Skeletal muscle tissue (tissue), 4 donors: ENCODE measurements around the gene PIGQ. TPM values are rescaled to one million over a fixed set of nuclear protein-coding genes. Genes with fewer than 3 reads are reported as not detected.

Source experiments
- H3K27ac ChIP-seq: one replicate; pipeline ENCODE4 v1.7.0; 2013; ENCODE audit warnings: mild to moderate bottlenecking, low read depth, low read length, inconsistent platforms
- H3K27me3 ChIP-seq, 3 donors: one replicate each; pipeline ENCODE4 v1.7.0; 2013; ENCODE audit warnings: low read length in 3 of 3; ENCODE audit not compliant: control insufficient read depth in 3 of 3, insufficient read depth in 3 of 3
- H3K36me3 ChIP-seq, 3 donors: one replicate each; pipeline ENCODE4 v1.7.0; 2013; ENCODE audit warnings: low read length in 3 of 3; ENCODE audit not compliant: control insufficient read depth in 3 of 3, insufficient read depth in 3 of 3
- H3K4me1 ChIP-seq, 3 donors: one replicate each; pipeline ENCODE4 v1.7.0; 2013; ENCODE audit warnings: low read length in 3 of 3, mild to moderate bottlenecking in 3 of 3; ENCODE audit not compliant: control insufficient read depth in 3 of 3, insufficient read depth in 3 of 3
- H3K4me3 ChIP-seq, 3 donors: one replicate each; pipeline ENCODE4 v1.7.0; 2013; ENCODE audit warnings: low read length in 3 of 3
- H3K9ac ChIP-seq, 3 donors: one replicate each; pipeline ENCODE4 v1.7.0; 2013; ENCODE audit warnings: low read length in 3 of 3, mild to moderate bottlenecking in 3 of 3, moderate library complexity in 2 of 3, low read depth in 1 of 3
- H3K9me3 ChIP-seq, 3 donors: one replicate each; pipeline ENCODE4 v1.7.0; 2013; ENCODE audit warnings: low read length in 3 of 3; ENCODE audit not compliant: control insufficient read depth in 3 of 3
- total RNA-seq: library from RNA; depleted of rRNA; stranded (reverse); fragments of >200 nt; gene quantifications from one replicate; pipeline ENCODE4 v1.2.3, GENCODE V29; 2014
- donor health status: Osteomylitis.

The PIGQ gene
- total RNA-seq, 1 donor from 2014 or later, result 11.0 TPM

DNA sequence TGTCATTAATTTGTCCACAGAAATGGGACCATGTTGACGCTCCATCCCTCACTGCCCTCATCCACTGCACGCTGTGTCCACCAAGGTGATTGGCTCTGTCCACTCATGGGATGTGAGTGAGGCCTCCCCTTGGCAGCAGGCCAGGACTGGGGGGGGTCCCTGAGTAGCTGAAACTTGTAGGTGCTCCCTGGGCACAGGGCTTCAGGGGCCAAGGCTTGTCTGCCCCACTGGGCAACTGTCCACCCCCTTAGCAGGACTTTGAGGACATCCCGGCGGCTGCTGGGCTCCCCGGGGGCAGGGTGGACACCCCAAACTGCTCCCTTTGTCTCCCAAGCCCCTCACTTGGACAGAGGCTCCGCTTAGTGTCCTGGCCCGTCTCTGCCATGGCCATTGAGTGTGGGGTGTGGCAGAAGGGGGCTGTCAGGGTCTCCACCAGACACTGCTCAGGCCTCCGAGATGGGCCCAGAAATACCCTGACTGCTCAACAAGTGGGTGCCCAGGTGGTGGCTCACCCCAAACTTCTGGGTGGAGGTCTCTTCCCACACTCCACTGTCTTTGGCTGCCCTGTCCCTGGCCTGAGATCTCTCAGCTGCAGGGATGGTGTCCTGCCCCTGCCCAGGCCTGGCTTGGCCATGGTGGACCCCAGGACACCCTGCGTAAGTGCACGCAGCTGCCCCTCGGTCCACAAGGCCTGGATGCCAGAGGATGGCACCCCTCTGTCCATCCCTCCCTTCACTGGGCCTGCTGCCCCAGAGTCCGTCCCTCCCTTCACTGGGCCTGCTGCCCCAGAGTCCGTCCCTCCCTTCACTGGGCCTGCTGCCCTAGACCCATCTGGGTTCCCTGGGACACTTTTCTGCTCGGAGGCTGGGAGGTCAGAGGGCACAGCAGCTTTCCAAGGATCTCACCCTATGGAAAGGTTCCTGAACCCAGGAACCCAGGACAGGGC lies 17.1 kb downstream of the PIGQ start:
- H3K36me3 ChIP-seq, result peaks cover 0 to 4% (median 0%) of the 10 kb centered on the region in 3 donors
- peak overlapping the region; percentile 94 for H3K27ac ChIP-seq
- H3K4me1 ChIP-seq, result peaks cover 44 to 67% (median 57%) of the 10 kb centered on the region in 3 donors
- H3K9me3 ChIP-seq, result no peaks in the 10 kb centered on the region
- peak overlapping the region; percentile 62 to 98 (median 64) for H3K9ac ChIP-seq
- peak overlapping the region in 2 of 3 donors; percentile 45 to 51 for H3K4me3 ChIP-seq
- peaks cover 0 to 5% (median 0%) of the 10 kb centered on the region in 3 donors for H3K27me3 ChIP-seq

DNA sequence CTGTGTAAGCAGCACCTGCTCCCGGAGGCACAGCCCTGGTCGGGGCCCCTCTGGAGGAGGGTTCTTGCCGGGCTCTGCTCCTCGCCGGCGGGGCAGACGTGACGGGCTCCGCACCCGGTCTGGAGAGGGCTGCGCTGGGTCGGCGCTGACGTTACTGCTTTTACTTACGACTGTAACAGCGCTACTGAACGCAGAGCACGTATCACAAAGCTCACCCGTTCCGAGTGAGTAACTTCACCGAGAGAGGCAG lies 18.8 kb downstream of the PIGQ start:
- Histone ChIP-seq H3K27me3 (peaks cover 0 to 5% (median 0%) of the 10 kb centered on the region in 3 donors), H3K27ac (peak overlapping the region; percentile 94), H3K36me3 (peaks cover 0 to 2% (median 0%) of the 10 kb centered on the region in 3 donors), H3K4me1 (peaks cover 61 to 71% (median 62%) of the 10 kb centered on the region in 3 donors), H3K9me3 (no peaks in the 10 kb centered on the region), H3K4me3 (peak overlapping the region; percentile 90 to 96 (median 96)), H3K9ac (peak overlapping the region; percentile 94 to 98 (median 96))

DNA sequence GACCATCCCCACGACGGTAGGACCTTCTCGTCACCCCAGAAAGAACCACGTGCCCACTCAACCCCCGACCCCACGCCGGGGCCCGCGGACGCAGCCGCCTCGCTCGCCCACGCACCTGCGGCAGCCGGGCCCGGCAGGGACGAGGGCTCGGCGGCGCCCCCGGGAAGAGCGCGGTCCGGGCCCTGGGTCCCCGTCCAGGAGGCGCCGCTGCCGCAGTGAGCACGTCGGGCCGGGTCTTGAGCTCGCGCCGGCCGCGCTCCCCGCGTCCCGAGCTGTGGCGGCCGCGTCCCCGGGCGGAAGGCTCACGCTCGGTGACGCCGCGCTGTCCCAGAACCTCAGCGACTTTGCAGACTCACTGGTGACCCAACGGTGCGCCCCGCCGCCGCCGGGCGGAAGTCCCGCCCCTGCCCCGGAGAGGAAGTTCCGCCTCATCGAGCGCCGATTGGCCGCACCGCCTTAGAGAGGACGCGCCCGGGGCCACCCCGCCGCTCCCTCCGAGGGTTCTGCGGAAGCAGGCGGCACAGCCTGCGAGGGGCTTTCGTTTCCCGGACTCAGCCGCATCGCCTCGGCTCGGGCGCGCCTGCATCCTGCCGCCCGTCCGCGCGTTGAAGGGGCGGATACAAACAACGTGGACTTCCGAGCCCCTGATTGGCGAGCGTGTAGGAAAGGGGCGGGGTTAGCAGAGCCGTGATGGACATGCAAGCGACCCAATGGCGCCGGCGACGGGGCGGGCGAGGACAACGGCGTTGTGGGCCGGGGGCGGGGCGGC lies 19.3 kb downstream of the PIGQ start:
- Histone ChIP-seq H3K4me3 (peak overlapping the region; percentile 90 to 96 (median 96)), H3K36me3 (peaks cover 0 to 2% (median 0%) of the 10 kb centered on the region in 3 donors), H3K27ac (peak overlapping the region; percentile 94), H3K27me3 (peaks cover 0 to 5% (median 0%) of the 10 kb centered on the region in 3 donors), H3K9ac (peak overlapping the region; percentile 94 to 98 (median 96)), H3K4me1 (peaks cover 66 to 75% (median 67%) of the 10 kb centered on the region in 3 donors), H3K9me3 (no peaks in the 10 kb centered on the region)

DNA sequence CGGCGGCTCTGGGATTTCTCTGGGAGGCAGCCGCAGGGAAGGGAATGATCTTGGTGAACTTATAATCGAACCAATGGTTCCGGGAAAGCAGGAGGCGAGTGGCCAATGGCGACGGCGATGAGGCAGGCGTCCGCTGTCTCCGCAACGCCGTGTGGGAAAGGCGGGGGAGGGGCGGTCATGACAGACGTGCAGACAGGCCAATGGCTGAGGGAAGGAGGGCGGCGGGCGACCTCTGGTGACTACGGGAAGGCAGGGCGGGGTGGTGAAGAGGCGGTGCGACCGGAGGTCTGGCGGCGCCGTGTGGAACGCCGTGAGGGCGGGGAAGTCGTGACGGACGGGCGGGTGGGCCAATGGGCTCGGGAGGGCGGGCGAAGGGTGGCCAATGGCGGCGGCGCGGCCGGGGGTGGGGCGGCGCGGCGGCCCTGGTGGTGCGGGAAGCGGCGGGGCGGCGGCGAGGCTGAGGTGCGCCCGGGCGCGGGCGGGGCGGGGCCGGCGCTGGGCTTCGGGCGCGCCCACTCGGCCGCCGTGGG lies 20.0 kb downstream of the PIGQ start, which contains the start of gene RAB40C:
Gene RAB40C (plus strand): TSS at position 409 of the 530 bp plus-strand sequence. CDS start 226 bp downstream, outside the sequence.
- Histone ChIP-seq H3K27me3 (peaks cover 0 to 5% (median 0%) of the 10 kb centered on the region in 3 donors), H3K27ac (peak within 1 kb of the TSS; percentile 94), H3K4me1 (peaks cover 71 to 82% (median 73%) of the 10 kb centered on the region in 3 donors), H3K4me3 (peak within 1 kb of the TSS; percentile 90 to 96 (median 96)), H3K9ac (peak within 1 kb of the TSS; percentile 96 to 99 (median 98)), H3K9me3 (no peaks in the 10 kb centered on the region), H3K36me3 (peaks cover 0 to 2% (median 0%) of the 10 kb centered on the region in 3 donors)

DNA sequence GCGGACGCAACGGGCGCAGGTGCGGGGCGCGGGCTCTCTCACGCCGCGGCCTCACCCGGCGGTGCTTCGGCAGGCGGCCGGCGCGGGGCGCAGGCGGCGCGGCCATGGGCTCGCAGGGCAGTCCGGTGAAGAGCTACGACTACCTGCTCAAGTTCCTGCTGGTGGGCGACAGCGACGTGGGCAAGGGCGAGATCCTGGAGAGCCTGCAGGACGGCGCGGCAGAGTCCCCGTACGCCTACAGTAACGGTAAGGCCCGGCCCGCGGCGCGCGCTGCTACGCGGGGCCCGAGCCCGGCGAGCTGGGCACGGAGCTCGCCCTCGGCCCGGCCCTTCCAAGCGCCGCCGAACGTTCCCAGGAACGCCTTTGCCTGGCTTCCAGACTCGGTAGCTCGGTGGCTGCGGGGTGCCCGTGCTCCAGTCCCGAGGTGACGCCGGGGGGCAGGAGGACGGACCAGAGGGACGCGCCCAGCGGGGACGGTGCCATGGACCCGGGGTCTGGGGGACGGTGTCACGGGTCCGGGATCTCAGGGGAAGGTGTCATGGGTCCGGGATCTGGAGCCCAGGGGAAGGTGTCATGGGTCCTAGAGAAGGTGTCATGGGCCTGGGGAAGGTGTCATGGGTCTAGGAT lies 20.5 kb downstream of the PIGQ start:
- Histone ChIP-seq H3K4me3 (peak overlapping the region; percentile 87 to 95 (median 91)), H3K9me3 (no peaks in the 10 kb centered on the region), H3K27me3 (peaks cover 0 to 4% (median 0%) of the 10 kb centered on the region in 3 donors), H3K9ac (peak overlapping the region; percentile 92 to 99 (median 97)), H3K4me1 (peaks cover 76 to 86% (median 77%) of the 10 kb centered on the region in 3 donors), H3K27ac (peak overlapping the region; percentile 94), H3K36me3 (peaks cover 0 to 4% (median 0%) of the 10 kb centered on the region in 3 donors)

DNA sequence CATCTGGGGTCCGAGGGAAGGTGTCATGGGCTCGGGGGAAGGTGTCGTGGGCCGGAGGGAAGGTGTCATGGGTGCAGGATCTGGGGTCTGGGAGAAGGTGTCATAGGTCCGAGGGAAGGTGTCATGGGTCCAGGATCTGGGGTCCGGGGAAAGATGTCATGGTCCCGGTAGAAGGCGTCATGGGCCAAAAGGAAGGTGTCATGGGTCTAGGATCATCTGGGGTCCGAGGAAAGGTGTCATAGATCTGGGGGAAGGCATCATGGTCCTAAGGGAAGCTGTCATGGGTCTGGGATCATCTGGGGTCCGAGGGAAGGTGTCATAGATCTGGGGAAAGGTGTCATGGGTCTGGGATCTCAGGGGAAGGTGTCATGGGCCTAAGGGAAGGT lies 21.0 kb downstream of the PIGQ start:
- peaks cover 74 to 86% (median 74%) of the 10 kb centered on the region in 3 donors for H3K4me1 ChIP-seq
- peaks cover 0 to 4% (median 0%) of the 10 kb centered on the region in 3 donors for H3K36me3 ChIP-seq
- no peaks in the 10 kb centered on the region for H3K9me3 ChIP-seq
- H3K9ac ChIP-seq, result peak overlapping the region; percentile 92 to 99 (median 97)
- H3K4me3 ChIP-seq, result peak overlapping the region; percentile 87 to 95 (median 91)
- H3K27me3 ChIP-seq, result no peaks in the 10 kb centered on the region
- peak overlapping the region; percentile 94 for H3K27ac ChIP-seq

DNA sequence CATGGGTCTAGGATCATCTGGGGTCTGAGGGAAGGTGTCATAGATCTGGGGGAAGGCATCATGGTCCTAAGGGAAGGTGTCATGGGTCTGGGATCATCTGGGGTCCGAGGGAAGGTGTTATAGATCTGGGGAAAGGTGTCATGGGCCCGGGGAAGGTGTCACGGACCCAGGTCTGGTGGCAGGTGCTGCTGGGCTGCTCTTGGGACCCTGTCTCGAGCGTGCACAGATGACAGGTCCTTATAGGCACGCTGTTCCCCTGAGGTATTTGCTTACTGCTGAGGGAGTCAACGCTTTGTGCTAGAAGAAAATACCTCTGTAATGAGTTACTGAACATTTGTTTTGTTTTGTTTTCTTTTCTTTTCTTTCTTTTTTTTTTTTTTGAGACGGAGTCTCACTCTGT lies 21.5 kb downstream of the PIGQ start:
- Histone ChIP-seq H3K9ac (peak overlapping the region; percentile 92 to 99 (median 97)), H3K9me3 (no peaks in the 10 kb centered on the region), H3K4me3 (peak overlapping the region; percentile 87 to 95 (median 91)), H3K27me3 (no peaks in the 10 kb centered on the region), H3K36me3 (peaks cover 0 to 4% (median 0%) of the 10 kb centered on the region in 3 donors), H3K4me1 (peaks cover 74 to 86% (median 74%) of the 10 kb centered on the region in 3 donors), H3K27ac (peak overlapping the region; percentile 94)

DNA sequence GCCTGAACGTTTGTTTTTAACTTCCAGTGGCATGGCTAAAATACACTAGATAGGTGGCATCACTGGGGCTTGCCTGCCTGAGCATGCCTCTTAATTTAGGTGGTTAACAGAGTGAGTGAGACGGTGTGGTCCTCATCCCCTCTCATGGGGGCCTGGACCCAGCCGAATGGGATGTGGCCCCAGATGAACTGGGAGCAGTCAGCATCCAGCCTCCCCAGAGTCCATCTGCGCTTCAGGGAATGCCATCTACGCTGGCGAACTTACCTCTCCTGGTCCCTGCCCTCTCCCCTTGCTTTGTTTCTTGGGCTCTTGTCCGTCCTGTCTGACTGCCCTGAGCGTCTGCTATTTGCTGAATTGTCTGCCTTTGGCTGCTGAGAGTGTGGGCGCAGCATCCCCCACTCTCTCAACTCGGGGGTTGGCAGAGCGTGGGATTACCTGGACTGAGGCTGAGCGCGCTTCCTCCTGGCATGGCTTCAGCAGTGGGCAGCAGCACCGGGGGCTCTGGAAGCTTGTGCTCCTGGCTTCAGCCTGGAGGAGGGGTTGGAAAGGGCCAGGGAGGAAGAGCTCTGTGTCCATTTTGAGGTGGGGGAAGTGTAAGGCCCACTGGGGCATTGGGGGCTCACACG lies 22.2 kb downstream of the PIGQ start:
- H3K27ac ChIP-seq, result peak overlapping the region; percentile 94
- H3K9ac ChIP-seq, result peak overlapping the region; percentile 74 to 97 (median 74)
- H3K4me3 ChIP-seq, result peak overlapping the region in 2 of 3 donors; percentile 49 to 65

More for the DNA sequence above, 22.2 kb downstream of the PIGQ start:
- no peaks in the 10 kb centered on the region for H3K27me3 ChIP-seq
- H3K9me3 ChIP-seq, result no peaks in the 10 kb centered on the region
- H3K36me3 ChIP-seq, result peaks cover 4 to 5% (median 4%) of the 10 kb centered on the region in 3 donors
- H3K4me1 ChIP-seq, result peaks cover 68 to 84% (median 71%) of the 10 kb centered on the region in 3 donors
